K562 (cell line): Measurements from ENCODE around the gene VWA8. TPM values are rescaled to one million over a fixed set of nuclear protein-coding genes. Genes with fewer than 3 reads are reported as not detected.

Experiments
- USF1 ChIP-seq: sonication (generic); formaldehyde crosslinking; IDR thresholded peaks from 2 replicates; pipeline ENCODE4 v1.9.0; 2022; ENCODE audit warnings: mild to moderate bottlenecking, missing genetic modification reagents
- ZNF407 ChIP-seq: fragments of 450-650 bp; IDR thresholded peaks from 2 replicates; pipeline ENCODE4 v1.6.1; 2016; ENCODE audit warnings: low read depth
- polyA plus RNA-seq, 8 experiments: library from polyadenylated mRNA; depleted of rRNA in 4 of 8; stranded (reverse) in 5 of 8; unstranded in 3 of 8; fragments of >200 nt; fragmentation: Nextera tagmentation in 2 of 8; fragmentation: Illumina TruSeq in 1 of 8; extraction: Ambion mirVana in 2 of 8; extraction: Trizol in 1 of 8; gene quantifications; 2 replicates each; pipeline versions ENCODE4 v1.2.1 to v1.2.3, GENCODE V29; 2011 to 2014; ENCODE audit warnings: inconsistent platforms in 1 of 8, missing spikeins in 1 of 8
- total RNA-seq, 7 experiments: library from RNA; depleted of rRNA in 6 of 7; stranded (reverse); fragments of >200 nt in 6 of 7; fragmentation: Illumina TruSeq in 2 of 7; extraction: Trizol in 2 of 7; gene quantifications; 2 replicates each; pipeline versions ENCODE4 v1.2.1 to v1.2.3, GENCODE V29; 2011 to 2021; ENCODE audit warnings: low replicate concordance in 1 of 7

The VWA8 gene
- total and polyA plus RNA-seq, 9 of the 15 experiments (the other 6 are each of a cell fraction or from before 2014, with no cell fraction given) = 2.1 to 18.5 (median 13.3) TPM

GRCh38 chr13:42009057-42009456 lies 48.1 kb upstream of the VWA8 start (continued):
- no peak for TF ChIP-seq ZNF407
- no peak for TF ChIP-seq USF1 (CRISPR knock-in tag)
- TF ChIP-seq, all 486 proteins: peak for 0
